Large intestine (tissue), 3 donors: ENCODE results near the gene CAMKV. TPM values are rescaled to one million over a fixed set of nuclear protein-coding genes. Genes with fewer than 3 reads are reported as not detected.

Experiments
- DNase-seq, 2 donors: peaks; one replicate each; pipeline versions ENCODE4 v3.0.0 to v3.0.0-alpha.2; 2013
- H3K27ac ChIP-seq: one replicate; pipeline ENCODE4 v1.5.1; 2013; ENCODE audit warnings: low read length
- H3K27me3 ChIP-seq: 2 replicates; pipeline ENCODE4 v1.6.1; 2013; ENCODE audit warnings: low read length; ENCODE audit not compliant: control insufficient read depth, insufficient read depth
- H3K36me3 ChIP-seq: 2 replicates; pipeline ENCODE4 v1.6.1; 2013; ENCODE audit warnings: low read length; ENCODE audit not compliant: control insufficient read depth, insufficient read depth
- H3K4me1 ChIP-seq: one replicate; pipeline ENCODE4 v1.6.1; 2013; ENCODE audit warnings: low read length; ENCODE audit not compliant: control insufficient read depth, insufficient read depth
- H3K4me3 ChIP-seq: one replicate; pipeline ENCODE4 v1.5.1; 2013; ENCODE audit warnings: low read length
- H3K9me3 ChIP-seq: one replicate; pipeline ENCODE4 v1.6.1; 2013; ENCODE audit warnings: mild to moderate bottlenecking, low read depth, low read length, moderate library complexity; ENCODE audit not compliant: control insufficient read depth
- WGBS: methylation state at CpG from one replicate; pipeline ENCODE4 v1.1.5; 2013; ENCODE audit warnings: low lambda C conversion rate; ENCODE audit not compliant: insufficient coverage; 5-methylcytosine and 5-hydroxymethylcytosine counted together
- polyA plus RNA-seq: library from polyadenylated mRNA; unstranded; fragments of 120-200 nt; gene quantifications from one replicate; pipeline ENCODE4 v1.2.1, GENCODE V29; 2013

CAMKV gene
- polyA plus RNA-seq, 1 donor = 21.2 TPM

GRCh38 chr3:49855662-49856061 lies 14.0 kb downstream of the CAMKV start:
- H3K4me3 ChIP-seq = peak overlapping the region; percentile 73
- H3K27me3 ChIP-seq = no peaks in the 10 kb centered on the region
- H3K4me1 ChIP-seq = peaks cover 8% of the 10 kb centered on the region
- no peak for DNase-seq
- no peaks in the 10 kb centered on the region for H3K9me3 ChIP-seq
- no CpG with 5 or more reads among the region's 5 CpGs for whole genome bisulfite sequencing
- no peak overlapping the region for H3K27ac ChIP-seq
- H3K36me3 ChIP-seq = no peaks in the 10 kb centered on the region

DNA sequence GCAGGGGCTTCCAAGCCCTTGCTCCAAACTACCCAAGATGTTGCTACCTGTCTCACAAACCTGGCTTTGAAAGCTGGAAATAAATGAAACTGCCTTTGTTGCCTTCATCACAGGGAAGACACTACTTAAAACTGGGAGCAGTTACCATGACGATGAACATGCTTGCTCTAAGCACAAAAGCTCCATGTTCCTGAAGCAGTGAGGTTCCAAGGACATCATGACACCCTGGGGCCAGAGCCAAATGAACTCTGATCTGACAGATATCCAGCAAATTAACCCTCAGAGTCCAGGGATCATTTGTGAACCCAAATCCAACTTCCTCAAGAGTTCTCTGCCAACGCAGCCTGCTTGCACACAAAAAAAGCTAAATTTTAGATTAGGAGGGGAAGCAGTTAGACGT lies 24.0 kb downstream of the CAMKV start:
- Histone ChIP-seq H3K4me1 (peaks cover 21% of the 10 kb centered on the region), H3K27me3 (no peaks in the 10 kb centered on the region), H3K36me3 (no peaks in the 10 kb centered on the region), H3K9me3 (no peaks in the 10 kb centered on the region), H3K4me3 (no peak overlapping the region), H3K27ac (no peak overlapping the region)
- peak; percentile 42 to 82 for DNase-seq
- no CpG with 5 or more reads among the region's 3 CpGs for WGBS

GRCh38 chr3:49844464-49845183 lies 25.1 kb downstream of the CAMKV start:
- Histone ChIP-seq H3K9me3 (no peaks in the 10 kb centered on the region), H3K4me1 (peaks cover 21% of the 10 kb centered on the region), H3K27ac (no peak overlapping the region), H3K36me3 (no peaks in the 10 kb centered on the region), H3K27me3 (no peaks in the 10 kb centered on the region), H3K4me3 (no peak overlapping the region)
- WGBS = no CpG with 5 or more reads among the region's 5 CpGs
- no peak for DNase-seq

DNA sequence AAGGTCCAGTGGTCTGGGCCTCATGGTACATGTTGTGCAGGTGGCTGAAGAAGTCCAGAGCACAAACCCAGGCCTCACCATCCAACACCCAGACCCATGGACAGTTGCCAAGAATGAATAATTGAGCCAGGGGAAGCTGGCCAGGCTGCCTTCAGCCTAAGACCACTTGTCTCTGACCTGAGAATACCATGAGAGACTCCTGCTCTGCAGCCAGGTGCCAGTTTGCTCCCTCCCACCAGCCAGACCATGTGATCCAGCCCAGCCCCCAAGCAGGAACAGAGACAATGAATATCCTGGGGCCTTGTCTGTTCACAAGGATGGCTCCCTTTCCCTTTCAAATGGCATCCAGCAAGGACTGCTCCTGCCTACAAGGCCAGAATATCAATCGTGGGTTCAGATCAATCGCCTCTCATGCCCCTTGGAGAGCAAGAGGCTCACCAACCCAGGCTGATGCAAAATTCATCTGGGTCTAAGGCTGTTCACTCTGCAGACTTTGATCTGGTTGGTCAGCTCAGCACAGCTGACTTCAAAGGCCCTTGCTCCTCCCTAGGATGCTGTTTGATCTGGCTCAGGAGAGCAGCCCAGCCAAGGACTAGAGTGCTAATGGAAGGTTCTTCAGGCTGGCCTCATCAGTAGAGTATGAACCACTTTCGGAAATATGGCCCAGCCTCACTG lies 26.7 kb downstream of the CAMKV start:
- WGBS = no CpG with 5 or more reads among the region's 3 CpGs
- Histone ChIP-seq H3K4me1 (peaks cover 21% of the 10 kb centered on the region), H3K27ac (no peak overlapping the region), H3K36me3 (peaks cover 3% of the 10 kb centered on the region), H3K27me3 (no peaks in the 10 kb centered on the region), H3K9me3 (no peaks in the 10 kb centered on the region), H3K4me3 (no peak overlapping the region)
- DNase-seq = no peak

GRCh38 chr3:49841806-49842205 lies 27.9 kb downstream of the CAMKV start:
- Histone ChIP-seq H3K27ac (no peak overlapping the region), H3K4me1 (peaks cover 21% of the 10 kb centered on the region), H3K27me3 (no peaks in the 10 kb centered on the region), H3K4me3 (no peak overlapping the region), H3K9me3 (no peaks in the 10 kb centered on the region), H3K36me3 (peaks cover 3% of the 10 kb centered on the region)
- WGBS = no CpG with 5 or more reads among the region's 7 CpGs
- no peak for DNase-seq

DNA sequence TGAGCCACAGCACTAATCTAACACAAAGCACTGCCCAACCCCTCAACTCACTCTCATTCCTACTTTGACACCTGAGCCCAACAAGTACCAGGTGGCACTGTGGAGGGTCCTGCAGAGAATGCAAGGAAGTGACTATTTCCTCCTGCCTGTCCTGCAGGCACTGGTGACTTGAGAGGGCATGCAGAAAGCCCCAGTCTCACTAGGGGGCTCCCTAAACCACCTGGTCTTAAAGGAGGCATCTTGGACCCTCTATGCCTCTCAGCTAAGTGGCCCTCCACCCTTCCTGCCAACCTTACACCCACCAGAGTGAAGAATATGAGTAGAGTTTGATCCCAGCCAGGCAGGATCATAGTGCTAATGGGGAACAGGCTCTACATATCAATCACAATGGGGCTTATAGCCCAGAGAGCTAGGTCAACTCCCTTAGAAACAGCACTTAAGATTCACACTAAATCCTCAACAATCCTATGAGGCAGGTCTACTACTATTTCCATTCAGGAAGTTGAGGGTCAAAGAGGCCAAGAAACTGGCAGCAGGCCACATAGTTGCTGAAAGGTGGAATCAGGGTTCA lies 28.5 kb downstream of the CAMKV start:
- Histone ChIP-seq H3K4me3 (no peak overlapping the region), H3K9me3 (no peaks in the 10 kb centered on the region), H3K36me3 (peaks cover 3% of the 10 kb centered on the region), H3K4me1 (peaks cover 21% of the 10 kb centered on the region), H3K27ac (no peak overlapping the region), H3K27me3 (no peaks in the 10 kb centered on the region)
- DNase-seq = peak; percentile 22 to 47

GRCh38 chr3:49840388-49840787 lies 29.3 kb downstream of the CAMKV start:
- no CpG with 5 or more reads among the region's 2 CpGs for WGBS
- DNase-seq = no peak
- no peak overlapping the region for H3K4me3 ChIP-seq
- peaks cover 3% of the 10 kb centered on the region for H3K36me3 ChIP-seq
- H3K27ac ChIP-seq = no peak overlapping the region
- H3K9me3 ChIP-seq = no peaks in the 10 kb centered on the region
- peaks cover 15% of the 10 kb centered on the region for H3K4me1 ChIP-seq
- no peaks in the 10 kb centered on the region for H3K27me3 ChIP-seq

- no peak overlapping the region for H3K4me3 ChIP-seq
- no peaks in the 10 kb centered on the region for H3K9me3 ChIP-seq
- H3K27ac ChIP-seq = no peak overlapping the region
- WGBS = no CpG with 5 or more reads among the region's 6 CpGs
- H3K27me3 ChIP-seq = no peaks in the 10 kb centered on the region
- peaks cover 6% of the 10 kb centered on the region for H3K4me1 ChIP-seq
- DNase-seq = peak; percentile 61 to 63
- peaks cover 6% of the 10 kb centered on the region for H3K36me3 ChIP-seq
Measured at GRCh38 chr3:49839193-49839809, 30.4 kb downstream of the CAMKV start.

DNA sequence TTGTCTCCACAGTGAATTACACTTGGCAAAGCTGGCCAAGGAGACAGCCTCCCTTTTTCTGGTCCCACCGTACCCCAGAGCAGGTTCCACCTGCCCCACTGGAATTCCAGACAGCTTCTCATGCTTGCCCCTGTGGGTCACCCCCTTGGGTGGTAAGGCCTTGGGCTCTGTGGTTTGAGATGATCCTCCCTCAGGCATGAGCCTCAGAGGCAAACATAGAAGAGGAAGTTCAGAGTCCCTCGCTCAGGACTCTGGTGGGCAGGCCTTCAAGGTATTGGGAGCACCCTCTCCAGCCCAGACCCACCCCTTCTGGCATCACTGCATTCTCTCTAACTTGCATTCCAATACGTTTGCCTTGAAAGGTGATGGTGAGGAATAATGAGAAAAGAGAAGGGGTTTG lies 38.4 kb downstream of the CAMKV start:
- Histone ChIP-seq H3K36me3 (peaks cover 28% of the 10 kb centered on the region), H3K27ac (no peak overlapping the region), H3K4me3 (no peak overlapping the region), H3K4me1 (no peaks in the 10 kb centered on the region), H3K27me3 (no peaks in the 10 kb centered on the region), H3K9me3 (no peaks in the 10 kb centered on the region)
- WGBS = no CpG with 5 or more reads among the region's 3 CpGs
- no peak for DNase-seq

- no peaks in the 10 kb centered on the region for H3K9me3 ChIP-seq
- no CpG with 5 or more reads among the region's 6 CpGs for WGBS
- H3K27ac ChIP-seq = no peak overlapping the region
- H3K27me3 ChIP-seq = no peaks in the 10 kb centered on the region
- H3K4me1 ChIP-seq = no peaks in the 10 kb centered on the region
- DNase-seq = no peak
- peaks cover 15% of the 10 kb centered on the region for H3K36me3 ChIP-seq
- H3K4me3 ChIP-seq = no peak overlapping the region
Measured at GRCh38 chr3:49826016-49826415, 43.7 kb downstream of the CAMKV start.
